ENCODE data around the gene SDK2. TPM values are rescaled to one million over a fixed set of nuclear protein-coding genes. Genes with fewer than 3 reads are reported as not detected.

Gene SDK2
- total RNA-seq, 1 experiment from 2014 or later, result 0.67 TPM

GRCh38 chr17:73490851-73491250 lies 153.4 kb downstream of the SDK2 start:
- Histone ChIP-seq H3K27me3 (replicated peaks; ENCODE audit: insufficient read depth, low read depth, low read length, poor library complexity) (no peaks in the 10 kb centered on the region), H3K4me3 (ENCODE audit: low read depth, low read length, poor library complexity, severe bottlenecking) (no peak overlapping the region), H3K27ac (ENCODE audit: low read depth, low read length, poor library complexity, severe bottlenecking) (no peak overlapping the region), H3K9me3 (ENCODE audit: low read depth, low read length, poor library complexity, severe bottlenecking) (no peaks in the 10 kb centered on the region), H3K36me3 (ENCODE audit: insufficient read depth, low read length, poor library complexity, severe bottlenecking) (no peaks in the 10 kb centered on the region), H3K4me1 (ENCODE audit: insufficient read depth, low read length, poor library complexity, severe bottlenecking) (peaks cover 15% of the 10 kb centered on the region)
- intact Hi-C loops (cut with micrococcal nuclease; ENCODE audit: unreplicated experiment), result no loop called here
- DNase-seq (ENCODE audit: low spot score), result no peak
- TF ChIP-seq EZH2 (IDR thresholded peaks at IDR 0.05; ENCODE audit: borderline replicate concordance, low read depth, low read length, poor library complexity, severe bottlenecking), result no peak
- TF ChIP-seq CTCF (conservative IDR thresholded peaks at IDR 0.05; ENCODE audit: low read depth, low read length), result no peak
- CTCF ChIA-PET, result interaction anchor here (0.6 kb wide), 1 partner anchor 63 kb away, joined by 3 read pairs; no protein-coding TSS in a partner anchor
- POLR2A ChIA-PET (ENCODE audit: low non-redundant PET), result no interaction called here
- no TSS peak for BruUV-seq (replicated peaks)

GRCh38 chr17:73489991-73490390 lies 154.3 kb downstream of the SDK2 start:
- no peaks in the 10 kb centered on the region for H3K9me3 ChIP-seq (ENCODE audit: low read depth, low read length, poor library complexity, severe bottlenecking)
- DNase-seq (ENCODE audit: low spot score), result no peak
- peaks cover 15% of the 10 kb centered on the region for H3K4me1 ChIP-seq (ENCODE audit: insufficient read depth, low read length, poor library complexity, severe bottlenecking)
- no peak overlapping the region for H3K27ac ChIP-seq (ENCODE audit: low read depth, low read length, poor library complexity, severe bottlenecking)
- no peak for TF ChIP-seq CTCF (conservative IDR thresholded peaks at IDR 0.05; ENCODE audit: low read depth, low read length)
- no peak for TF ChIP-seq EZH2 (IDR thresholded peaks at IDR 0.05; ENCODE audit: borderline replicate concordance, low read depth, low read length, poor library complexity, severe bottlenecking)
- intact Hi-C loops (cut with micrococcal nuclease; ENCODE audit: unreplicated experiment), result no loop called here
- H3K27me3 ChIP-seq (replicated peaks; ENCODE audit: insufficient read depth, low read depth, low read length, poor library complexity), result no peaks in the 10 kb centered on the region
- H3K36me3 ChIP-seq (ENCODE audit: insufficient read depth, low read length, poor library complexity, severe bottlenecking), result no peaks in the 10 kb centered on the region
- no TSS peak for BruUV-seq (replicated peaks)
- ChIA-PET POLR2A (ENCODE audit: low non-redundant PET) (no interaction called here), CTCF (no interaction called here)
- no peak overlapping the region for H3K4me3 ChIP-seq (ENCODE audit: low read depth, low read length, poor library complexity, severe bottlenecking)

DNA sequence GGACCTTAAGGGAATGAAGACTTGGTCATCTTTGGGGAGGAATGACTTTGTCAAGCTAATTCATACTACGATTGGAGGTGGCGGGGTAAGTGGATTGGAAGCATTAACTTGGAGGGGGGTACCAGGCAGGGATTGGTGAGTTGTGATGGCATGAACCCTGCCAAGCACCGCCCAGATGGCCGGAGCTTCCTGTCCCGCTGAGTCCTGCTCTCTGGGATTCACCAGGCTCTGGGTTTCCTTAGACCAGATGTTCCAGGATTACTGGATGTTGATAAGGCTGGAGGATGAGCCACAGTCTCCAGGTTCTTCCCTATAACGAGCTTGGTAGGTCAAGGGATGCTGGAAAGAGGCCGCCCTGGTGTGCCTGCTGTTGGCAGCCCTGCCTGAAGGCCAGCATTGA lies 154.9 kb downstream of the SDK2 start:
- intact Hi-C loops (cut with micrococcal nuclease; ENCODE audit: unreplicated experiment), result no loop called here
- peaks cover 15% of the 10 kb centered on the region for H3K4me1 ChIP-seq (ENCODE audit: insufficient read depth, low read length, poor library complexity, severe bottlenecking)
- no TSS peak for BruUV-seq (replicated peaks)
- no peaks in the 10 kb centered on the region for H3K36me3 ChIP-seq (ENCODE audit: insufficient read depth, low read length, poor library complexity, severe bottlenecking)
- no peak overlapping the region for H3K27ac ChIP-seq (ENCODE audit: low read depth, low read length, poor library complexity, severe bottlenecking)
- no peaks in the 10 kb centered on the region for H3K27me3 ChIP-seq (replicated peaks; ENCODE audit: insufficient read depth, low read depth, low read length, poor library complexity)
- no peak for DNase-seq (ENCODE audit: low spot score)
- ChIA-PET POLR2A (ENCODE audit: low non-redundant PET) (interaction anchor here (0.9 kb wide), 1 partner anchor 480 kb away, joined by 3 read pairs; no protein-coding TSS in a partner anchor), CTCF (no interaction called here)
- no peak overlapping the region for H3K4me3 ChIP-seq (ENCODE audit: low read depth, low read length, poor library complexity, severe bottlenecking)
- H3K9me3 ChIP-seq (ENCODE audit: low read depth, low read length, poor library complexity, severe bottlenecking), result no peaks in the 10 kb centered on the region
- no peak for TF ChIP-seq EZH2 (IDR thresholded peaks at IDR 0.05; ENCODE audit: borderline replicate concordance, low read depth, low read length, poor library complexity, severe bottlenecking)
- no peak for TF ChIP-seq CTCF (conservative IDR thresholded peaks at IDR 0.05; ENCODE audit: low read depth, low read length)
